GM19438 (cell line): Measurements from ENCODE around the gene REEP1.
"Not testable (repeated sequence)": the region's sequence is repeated elsewhere in the genome, so short reads cannot be mapped to it uniquely, and the experiment has no call there.

Experiments used
- ATAC-seq: cut with Tn5 transposase; IDR thresholded peaks from one replicate; pipeline ENCODE4 v1.9.1; 2021; ENCODE audit warnings: low read depth; ENCODE audit not compliant: unreplicated experiment

The REEP1 gene

DNA sequence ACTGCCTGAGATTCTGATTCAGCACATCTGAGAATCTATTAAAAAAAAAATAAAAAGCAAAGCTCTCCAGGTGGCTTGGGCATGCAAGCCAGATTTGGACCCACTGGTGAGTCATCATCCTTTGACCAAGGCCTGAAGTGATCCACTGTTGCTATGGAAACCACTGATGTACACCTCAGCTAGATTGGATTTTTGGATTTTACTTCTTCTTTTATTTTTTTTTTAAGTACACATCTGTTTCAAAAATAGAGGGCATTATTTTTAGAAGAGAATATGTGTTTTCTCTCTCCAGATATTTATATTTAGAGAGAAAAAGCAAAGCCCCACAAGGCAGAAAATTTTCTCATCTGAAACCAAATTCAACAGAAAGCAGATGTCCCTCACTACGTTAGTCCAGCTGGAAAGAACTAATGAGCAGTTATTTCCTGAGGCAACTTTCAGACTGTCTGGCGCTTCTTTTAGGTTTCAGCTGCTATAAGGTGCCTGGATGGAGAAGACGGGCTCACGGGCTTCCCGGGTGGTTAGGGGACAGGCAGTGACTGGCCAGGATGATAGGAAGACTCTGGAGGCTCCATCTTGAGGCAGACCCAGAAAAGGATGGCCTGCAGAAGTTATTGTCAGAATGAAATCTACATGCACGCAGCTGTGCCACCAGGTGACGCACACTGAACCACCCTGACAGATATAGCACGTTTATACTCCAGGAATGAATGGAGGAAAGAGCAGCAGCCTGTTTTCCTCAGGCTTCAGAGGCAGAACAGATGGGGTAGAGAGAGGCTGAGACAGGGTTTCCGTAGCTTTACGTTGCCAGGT lies 87.6 kb downstream of the REEP1 start:
- ATAC-seq: peak; percentile 87

DNA sequence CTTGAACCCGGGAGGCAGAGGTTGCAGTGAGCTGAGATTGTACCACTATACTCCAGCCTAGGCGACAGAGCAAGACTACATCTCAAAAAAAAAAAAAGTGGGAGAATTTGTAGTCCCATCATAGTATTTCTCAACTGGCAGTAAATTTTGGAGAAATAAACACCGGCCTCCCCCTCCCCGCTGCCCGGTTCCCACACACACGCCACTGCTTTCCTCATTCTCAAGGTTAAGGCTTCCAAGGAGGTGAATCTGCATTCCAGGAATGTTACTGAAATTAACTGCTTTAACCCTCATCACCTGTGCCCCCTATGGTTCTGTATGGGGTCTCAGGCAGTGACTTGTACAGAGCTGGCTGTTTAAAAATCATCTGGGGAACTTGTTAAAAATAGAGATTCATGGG lies 88.2 kb downstream of the REEP1 start:
- ATAC-seq: no peak

DNA sequence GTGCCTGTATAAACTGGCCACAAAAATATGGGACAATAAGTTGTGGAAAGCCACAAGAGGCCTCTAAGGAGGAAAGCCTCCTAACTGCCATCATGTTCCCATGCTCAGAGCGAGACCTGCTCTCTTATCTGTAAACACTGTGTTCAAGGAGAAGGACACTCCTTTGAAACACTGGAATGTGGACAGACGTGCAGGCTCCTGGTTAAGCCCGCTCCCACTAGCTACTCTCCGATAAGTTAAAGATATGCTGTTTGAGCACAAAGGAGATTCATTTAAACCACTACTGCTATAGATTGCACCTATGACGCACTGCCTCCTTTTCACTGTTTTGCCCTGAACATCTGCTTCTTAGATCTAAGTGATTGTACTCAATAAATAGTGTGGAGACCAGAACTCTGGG lies 92.2 kb downstream of the REEP1 start:
- not testable (repeated sequence) for ATAC-seq

DNA sequence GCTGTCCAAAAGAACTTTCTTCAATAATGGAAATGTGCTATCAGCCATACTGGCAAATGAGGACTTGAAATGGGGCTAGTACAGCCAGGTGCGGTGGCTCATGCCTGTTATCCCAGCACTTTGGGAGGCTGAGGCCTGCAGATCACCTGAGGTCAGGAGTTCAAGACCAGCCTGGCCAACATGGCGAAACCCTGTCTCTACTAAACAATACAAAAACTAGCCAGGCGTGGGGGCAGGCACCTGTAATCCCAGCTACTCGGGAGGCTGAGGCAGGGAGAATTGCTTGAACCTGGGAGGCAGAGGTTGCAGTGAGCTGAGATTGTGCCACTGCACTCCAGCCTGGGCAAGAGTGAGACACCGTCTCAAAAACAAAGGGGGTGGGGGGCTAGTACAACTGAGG lies 92.6 kb downstream of the REEP1 start:
- ATAC-seq: not testable (repeated sequence)

DNA sequence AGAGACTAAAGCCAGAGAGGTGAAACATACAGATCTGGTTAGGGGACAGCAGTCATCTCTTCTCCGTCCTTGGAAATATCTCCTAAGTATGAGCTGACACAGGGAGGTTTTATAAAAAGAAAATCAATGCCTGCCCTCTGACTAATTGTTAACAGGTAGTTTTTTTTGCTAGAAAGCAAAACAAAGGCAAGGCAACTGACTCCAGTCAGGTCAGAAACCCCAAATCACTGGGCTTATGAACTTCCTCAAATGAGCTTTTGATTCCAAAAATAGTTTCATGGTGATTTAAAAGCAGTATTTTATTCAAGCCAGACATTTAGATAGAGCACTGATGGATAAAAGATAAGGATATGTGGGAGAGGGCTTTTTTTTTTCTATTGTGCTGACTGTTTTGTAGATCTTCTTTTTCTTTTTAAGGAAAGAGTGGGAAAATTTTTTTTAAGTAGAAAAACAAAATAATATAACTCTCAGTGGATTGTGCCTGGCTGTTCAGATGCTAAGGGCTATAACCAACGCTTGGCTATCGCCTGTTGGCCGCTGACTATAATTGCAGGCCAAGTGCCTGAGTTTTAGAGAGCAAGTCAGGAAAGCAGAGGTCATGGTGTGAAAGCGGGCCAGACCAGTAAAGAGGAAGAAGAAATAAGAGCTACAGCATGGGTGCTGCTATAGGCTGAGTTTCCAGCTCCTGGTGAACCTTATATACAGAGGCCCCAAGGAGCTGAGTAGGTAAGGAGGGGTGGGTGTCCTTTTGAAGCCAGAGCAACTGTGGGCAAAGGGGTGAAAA lies 93.3 kb downstream of the REEP1 start:
- no peak for ATAC-seq

DNA sequence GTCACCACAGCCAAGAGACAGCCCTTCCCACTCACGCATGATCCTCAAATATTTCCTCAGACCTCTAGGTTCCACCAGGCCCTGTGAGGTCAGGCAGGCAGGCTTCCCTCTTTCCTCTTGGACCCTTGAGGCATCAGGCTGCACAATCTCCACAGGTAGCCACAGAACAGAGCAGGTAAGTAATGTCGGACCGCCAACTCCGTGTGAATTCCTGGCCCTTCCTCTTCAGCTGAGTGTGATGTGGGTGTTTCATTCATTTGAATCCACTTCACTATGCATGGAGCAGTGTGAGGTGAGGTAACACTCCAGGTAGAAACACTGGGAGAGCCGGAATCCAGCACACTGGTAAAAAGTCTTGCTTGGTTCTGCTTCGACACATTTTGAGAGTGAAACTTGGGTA lies 94.2 kb downstream of the REEP1 start:
- no peak for ATAC-seq

DNA sequence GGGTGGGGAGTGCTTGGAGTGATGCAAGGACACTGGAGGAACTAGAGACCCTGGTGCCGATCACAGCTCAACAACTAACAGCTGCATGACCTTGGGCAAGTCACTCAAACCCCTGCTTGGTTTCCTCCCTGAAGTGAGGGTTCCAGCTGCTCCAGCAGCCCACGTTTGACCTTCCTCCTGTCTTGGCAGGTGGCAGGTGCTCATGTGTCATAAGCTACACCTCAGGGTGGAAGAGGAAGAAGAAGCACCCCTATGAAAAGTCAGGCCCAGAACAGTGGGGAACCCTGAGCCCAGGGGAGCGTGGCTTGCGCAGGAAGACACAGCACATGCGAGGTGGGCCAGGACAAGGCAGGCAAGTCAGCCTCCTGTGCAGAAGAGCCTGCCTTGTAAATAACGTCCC lies 95.8 kb downstream of the REEP1 start:
- ATAC-seq: no peak

DNA sequence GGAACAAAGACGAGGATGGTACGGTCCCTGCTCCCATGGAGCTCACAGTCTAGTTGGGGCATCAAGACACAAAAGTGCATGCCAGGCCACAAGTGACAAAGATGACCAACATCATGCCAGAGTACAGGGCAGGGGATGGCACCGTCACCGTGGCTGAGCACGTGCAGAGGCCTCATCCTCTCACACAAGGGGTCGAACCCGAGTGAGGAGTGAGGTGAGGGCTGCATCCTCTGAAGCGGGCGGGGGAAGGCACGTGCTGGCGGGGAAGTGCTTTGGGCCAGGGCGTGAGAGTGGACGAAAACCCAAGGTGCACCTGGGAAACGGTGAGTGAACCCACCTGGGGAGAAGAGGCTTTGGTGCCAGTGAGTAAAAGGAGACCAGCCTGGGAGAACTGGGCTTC lies 97.2 kb downstream of the REEP1 start:
- ATAC-seq: no peak

DNA sequence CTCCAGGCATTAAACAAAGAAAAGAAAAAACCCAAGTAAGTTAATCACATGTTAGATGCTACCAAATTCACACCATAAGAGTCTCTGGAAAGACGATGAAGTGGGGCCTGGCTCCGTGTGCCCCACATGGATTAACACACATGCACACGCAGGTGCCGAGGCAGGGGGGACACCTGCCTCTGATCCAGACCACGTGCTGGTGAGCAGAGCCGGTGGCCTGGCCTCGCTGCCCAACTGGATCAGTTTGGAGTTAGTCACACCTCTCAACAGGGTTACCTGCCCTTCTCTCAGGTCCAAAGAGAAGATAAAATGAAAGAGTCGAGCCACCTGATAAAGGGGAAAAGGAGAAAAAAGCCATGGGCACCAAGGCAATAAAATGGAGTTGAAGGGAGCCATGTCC lies 97.7 kb downstream of the REEP1 start:
- ATAC-seq: no peak

DNA sequence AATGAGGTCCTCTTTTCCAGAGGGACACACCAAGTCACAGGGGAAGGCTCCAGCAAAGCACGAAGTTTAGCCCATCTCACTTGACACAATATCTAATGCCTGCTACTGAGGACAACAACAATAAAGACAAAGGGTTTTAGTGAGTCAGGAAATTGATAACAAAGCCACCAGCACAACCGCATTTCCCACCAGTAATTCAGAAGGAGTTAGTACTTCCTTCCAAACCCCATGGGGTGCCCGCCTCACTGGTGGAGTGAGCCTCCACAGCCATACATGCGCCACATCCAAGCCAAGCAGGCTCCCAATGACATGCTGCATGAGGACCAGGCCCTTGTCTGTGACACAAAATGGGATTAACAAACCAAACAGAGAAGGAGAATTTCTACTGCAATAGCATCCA lies 98.1 kb downstream of the REEP1 start:
- no peak for ATAC-seq

DNA sequence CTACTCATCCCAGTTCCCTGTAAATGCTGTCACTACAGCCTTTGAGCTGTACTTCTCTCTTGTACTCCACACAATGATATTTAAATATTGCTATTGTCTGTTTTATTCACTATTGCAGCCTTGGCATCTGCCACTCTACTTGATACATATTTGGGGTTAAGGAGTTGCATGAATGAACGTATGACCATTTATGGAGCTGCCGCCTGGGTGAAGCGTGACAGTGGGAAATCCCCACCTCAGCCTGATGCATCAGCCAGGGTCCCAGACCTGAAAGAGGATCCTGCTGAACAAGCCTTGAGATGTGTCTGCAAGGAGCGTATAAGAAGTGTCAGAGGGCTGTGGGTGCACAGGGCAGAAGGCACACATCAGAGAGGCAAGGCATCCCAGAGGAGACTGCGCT lies 99.1 kb downstream of the REEP1 start:
- ATAC-seq: peak; percentile 80

DNA sequence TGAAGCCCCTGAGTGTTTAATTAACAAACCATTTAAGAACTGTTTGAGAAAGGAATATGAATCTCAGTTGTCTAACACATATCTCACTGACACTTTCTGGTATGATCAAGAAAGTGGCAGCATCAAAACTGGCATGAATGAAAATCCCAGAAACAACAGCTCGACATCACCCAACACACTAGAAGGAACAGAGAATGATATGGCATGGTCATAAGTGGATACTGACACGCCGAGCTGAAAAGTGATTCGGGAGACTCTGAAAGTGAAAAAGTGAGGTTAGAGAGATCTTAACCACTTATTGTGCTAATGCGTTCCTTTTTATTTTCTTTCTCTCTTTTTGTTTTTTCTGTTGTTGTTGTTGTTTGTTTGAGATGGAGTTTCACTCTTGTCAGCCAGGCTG lies 100.3 kb downstream of the REEP1 start:
- ATAC-seq: no peak

DNA sequence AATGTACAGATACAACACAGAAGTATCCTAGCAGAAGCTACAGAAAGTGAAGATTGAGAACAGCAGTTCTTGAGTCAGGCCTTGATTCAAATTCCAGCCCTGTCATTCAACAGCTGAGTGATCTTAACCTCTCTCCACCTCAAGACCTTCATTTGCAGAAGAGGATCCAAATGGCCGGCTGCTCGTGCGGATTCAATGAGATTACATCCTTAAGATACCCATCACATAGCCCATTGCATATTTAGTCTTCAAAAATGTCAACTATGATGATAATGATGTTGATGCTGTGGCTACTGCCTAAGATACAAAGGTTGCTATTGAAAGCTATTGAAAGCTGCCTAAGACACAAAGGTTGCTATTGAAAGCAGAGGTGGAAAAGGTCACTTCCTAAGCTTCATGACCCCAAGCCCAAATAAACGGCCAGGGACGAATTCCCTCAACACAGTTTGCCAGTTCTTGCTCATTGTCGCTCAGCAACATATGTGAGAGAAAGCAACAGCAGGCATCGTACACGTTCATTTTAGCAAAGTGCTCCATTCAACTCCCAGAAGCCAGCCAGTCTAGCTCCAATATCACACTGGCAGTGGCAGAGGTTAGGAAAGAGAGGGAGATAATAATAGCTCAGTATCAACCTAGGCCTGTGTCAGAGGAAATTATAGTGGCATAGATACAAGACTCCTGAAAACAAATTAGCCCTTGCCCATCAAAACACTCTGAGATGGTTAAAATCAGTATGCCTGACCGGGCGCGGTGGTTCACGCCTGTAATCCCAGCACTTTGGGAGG lies 102.0 kb downstream of the REEP1 start:
- ATAC-seq: no peak

DNA sequence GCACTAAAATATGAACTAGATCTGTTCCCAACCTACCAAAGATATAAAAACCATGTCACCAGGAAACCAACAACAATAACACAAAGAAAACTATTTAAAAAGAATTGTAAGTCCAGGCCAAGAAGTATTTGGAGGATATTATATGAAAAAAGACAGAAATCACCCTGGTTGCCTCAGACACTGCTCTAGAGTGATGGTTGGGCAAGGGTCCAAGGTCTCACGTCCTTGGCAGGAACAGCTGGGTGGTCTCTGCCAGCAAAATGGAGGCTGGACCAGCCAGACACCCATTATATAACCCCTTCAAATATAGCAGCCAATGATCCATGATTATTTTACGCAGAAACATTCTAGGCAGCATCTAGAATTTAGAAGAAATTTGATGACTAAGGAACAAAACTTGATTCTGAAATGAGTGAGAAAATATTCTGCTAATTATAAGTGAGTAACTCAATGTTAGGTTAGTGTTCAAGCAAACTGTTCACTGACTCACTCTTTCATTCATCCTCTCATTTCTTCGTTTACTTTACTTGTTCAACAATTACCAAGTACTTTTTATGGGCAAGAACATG lies 102.8 kb downstream of the REEP1 start:
- ATAC-seq: no peak

DNA sequence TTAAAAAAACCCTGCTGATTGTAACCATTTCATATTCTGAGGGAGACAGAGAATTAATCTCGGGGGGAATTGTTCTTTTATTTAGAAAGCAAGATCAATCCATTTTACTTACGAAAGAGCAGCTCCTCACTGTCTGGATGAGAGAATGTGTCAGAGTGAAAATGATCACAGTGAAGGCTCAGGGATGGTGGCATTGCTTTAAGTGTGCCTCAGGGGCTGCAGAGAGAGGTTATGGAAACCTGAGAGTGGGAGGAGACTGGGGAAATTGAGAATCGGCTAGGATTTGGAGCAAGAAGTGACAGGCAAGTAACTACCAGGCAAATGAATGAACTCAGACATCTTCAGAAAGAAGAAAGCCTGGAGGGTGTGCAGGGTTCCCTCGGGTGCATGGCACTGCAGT lies 104.0 kb downstream of the REEP1 start:
- no peak for ATAC-seq

DNA sequence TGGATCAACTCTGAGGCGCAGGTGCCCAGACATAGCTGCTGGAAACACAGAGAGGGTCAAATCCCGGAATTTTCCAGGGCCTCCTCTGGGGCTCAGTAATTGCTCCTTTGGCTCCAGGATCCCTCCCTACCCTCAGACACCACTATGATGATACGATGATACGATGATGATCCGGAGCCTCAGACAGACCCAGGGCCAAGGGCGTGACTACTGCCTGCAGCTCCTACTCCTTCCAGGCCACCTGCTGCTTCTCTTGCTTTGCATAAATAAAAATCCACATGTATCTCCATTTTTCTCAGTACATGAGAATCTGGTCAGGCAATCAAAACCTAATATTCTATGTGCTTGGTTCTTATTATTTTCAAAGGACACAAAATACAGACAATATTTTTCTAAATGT lies 104.5 kb downstream of the REEP1 start:
- no peak for ATAC-seq

DNA sequence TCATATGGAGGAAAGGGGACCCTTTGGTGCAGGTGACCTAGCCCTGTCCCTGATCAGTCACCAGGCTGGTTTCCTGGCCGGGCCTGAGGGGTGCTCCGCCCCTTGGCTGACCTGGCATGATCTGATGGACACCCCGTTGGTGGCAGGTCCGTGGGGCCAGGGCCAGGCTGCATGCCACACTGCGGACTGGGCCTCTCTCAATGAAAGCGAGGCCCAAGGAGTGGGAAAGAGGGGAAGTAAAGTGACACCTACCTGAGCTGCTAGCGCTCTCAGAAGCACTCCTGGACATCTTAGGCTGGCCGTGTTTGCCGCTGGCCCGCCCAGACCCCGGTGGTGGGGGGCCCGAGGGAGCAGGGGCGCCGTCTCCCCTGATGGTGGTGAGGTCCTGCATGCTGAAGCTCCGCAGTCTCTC lies 105.0 kb downstream of the REEP1 start:
- ATAC-seq: no peak

DNA sequence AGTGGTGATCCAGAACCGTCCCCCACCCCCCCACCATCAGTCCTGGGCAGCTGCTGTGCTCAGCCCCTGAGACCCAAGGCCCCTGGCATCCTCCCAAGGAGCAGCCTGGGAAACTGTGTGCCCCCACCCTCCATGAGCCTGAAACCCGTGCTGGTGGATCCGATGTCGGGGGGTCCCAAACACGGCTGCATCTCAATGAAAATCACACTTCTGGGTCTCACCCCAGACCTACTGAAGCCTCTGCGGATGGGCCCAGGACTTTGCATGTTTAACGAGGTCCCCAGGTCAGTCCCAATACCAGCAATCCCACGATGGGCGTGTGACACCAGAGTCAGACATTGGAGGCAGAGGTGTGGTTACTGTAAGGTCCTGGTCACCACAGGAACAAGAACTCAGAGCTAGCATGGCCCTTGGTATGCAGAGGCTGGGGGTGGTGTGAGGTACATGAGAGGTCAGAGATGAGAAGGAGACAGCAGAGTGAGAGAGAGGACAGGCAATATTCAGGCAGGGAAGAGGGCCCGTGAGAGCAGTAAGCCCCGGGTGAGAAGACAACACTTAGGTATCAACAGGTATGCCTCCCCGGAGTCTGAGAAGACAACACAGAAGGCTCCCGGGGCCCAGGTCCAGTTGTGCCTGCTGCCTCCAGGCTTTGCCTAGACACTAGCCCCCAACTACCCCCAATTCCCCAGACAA lies 105.6 kb downstream of the REEP1 start:
- no peak for ATAC-seq

DNA sequence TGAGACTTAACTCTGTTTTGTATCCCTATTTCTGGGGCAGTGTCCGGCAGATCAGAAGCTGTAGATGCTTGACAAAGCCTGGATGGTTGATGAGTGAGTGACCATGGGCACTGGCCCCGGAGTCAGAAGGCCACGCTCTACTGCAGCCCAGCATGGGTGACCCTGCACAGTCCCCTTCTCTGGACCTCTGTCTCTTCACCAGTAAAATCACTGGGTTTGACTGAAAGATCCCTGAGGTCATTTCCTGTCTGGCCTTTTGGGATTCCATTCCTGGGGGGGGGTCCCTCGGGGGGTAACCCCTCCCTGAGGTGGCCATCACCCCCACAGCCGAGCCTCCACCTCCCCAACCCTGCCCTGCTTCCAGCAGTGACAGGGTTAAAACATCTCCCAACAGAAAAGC lies 106.5 kb downstream of the REEP1 start:
- no peak for ATAC-seq

DNA sequence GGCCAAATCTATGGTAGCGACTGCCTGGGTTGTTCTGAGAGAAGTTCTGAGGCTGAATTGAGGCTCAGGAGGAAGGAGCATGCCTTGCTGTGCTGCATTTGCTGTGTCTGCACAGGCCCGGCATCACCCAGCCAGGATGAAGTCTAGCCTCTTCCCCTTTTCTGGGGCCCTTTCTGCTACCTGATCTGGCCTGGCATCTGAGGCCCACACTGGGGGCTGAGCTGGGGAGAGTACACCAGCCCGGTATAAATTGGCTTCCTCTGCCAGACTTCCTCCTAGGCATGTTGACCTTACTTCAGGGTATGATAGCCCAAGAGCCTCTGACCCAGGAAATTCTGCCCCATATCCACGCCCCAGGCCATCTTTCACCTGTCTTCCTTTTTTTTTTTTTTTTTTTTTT lies 108.2 kb downstream of the REEP1 start:
- no peak for ATAC-seq
